Measurements from ENCODE around the gene CCDC107.

The CCDC107 gene

DNA sequence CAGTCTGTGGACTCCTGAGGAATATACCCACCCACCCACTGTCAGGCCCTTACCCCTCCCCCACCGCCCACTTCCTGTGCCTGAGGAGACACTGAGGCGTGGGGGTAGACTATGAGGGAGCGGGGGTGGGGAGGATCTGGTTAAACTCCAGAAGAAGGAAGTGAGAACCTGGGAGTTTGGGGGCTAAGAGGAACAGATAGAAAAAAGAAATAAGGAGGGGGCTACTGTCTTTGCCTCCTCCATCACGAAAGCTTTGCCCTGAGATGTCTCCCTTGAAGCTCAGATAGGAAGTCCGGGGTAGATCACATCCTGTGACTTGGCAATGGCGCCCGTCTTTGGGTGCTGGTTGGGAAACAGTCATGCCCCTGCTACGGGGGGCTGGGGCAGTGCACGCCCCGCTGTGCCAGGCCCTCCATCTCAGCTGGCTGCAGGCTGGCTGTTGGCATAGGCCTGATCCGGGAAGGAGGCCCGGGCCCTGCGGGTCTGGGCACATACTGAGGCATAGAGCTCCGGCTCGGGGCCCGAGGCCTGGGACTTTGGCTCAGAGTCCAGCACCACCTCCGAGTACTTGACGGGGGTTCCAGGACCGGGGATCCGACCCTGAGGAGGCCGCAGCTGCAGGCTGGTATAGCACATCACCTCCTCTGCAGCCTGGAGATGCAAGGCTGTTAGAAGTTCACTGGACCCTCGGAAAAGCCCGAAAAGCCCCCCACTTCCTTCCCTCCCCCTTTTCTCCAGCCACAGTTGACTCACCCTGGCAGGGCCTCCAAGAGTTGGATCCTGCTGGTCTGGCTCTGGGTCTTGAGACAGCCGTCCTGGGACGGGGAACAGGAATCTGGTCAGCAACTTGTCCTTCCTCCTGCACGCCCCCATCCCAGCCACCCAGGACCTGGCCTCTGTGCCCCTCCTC lies 8.4 kb upstream of the CCDC107 start:
- TF ChIP-seq, protein P1, sequence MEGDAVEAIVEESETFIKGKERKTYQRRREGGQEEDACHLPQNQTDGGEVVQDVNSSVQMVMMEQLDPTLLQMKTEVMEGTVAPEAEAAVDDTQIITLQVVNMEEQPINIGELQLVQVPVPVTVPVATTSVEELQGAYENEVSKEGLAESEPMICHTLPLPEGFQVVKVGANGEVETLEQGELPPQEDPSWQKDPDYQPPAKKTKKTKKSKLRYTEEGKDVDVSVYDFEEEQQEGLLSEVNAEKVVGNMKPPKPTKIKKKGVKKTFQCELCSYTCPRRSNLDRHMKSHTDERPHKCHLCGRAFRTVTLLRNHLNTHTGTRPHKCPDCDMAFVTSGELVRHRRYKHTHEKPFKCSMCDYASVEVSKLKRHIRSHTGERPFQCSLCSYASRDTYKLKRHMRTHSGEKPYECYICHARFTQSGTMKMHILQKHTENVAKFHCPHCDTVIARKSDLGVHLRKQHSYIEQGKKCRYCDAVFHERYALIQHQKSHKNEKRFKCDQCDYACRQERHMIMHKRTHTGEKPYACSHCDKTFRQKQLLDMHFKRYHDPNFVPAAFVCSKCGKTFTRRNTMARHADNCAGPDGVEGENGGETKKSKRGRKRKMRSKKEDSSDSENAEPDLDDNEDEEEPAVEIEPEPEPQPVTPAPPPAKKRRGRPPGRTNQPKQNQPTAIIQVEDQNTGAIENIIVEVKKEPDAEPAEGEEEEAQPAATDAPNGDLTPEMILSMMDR (IDR thresholded peaks at IDR 0.05) = no peak

DNA sequence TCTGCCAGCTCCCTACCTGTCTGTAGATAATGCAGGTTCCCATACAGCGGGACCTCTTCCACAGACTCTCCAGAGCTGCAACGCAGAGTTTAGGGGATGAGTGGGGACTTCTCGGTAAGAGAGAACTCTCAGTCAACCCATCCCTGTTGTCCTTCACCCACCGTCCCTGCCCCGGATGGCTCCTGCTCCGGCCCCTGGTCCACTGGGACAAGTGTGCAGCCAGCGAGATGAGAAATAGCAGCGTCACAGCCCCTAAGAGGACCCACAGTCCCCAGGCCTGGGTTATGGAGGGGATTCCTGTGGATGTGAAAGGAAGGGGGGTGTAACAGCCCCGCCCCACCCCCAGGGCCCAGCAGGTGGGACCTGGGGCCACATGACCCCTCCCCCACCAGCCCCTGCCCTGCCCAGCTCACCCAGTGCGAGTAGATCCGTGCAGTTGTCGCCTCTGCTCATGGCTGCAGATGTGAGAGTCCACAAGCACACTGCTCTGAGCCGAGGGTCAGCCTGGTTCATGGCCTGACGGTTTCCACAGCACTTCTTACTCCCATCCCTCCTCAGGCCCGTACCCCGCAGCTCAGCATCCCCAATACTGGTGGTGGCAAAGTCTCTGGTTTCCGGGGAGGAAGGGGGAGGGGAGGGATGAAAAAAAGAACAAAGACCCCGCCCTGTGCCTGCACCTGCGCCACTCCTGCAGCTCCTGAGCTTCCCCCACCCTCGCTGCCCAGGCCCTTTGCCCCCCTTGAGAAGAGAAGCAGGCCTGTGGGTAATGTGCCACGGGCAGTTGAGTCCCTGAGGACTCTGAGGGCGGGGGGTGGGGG lies 7.5 kb upstream of the CCDC107 start, which contains the start of gene SIT1:
Gene SIT1 (minus strand): TSS at position 591 of the 818 bp plus-strand sequence. CDS start 78 bp downstream, at position 513.
- TF ChIP-seq, protein P1 (IDR thresholded peaks at IDR 0.05) = no peak

DNA sequence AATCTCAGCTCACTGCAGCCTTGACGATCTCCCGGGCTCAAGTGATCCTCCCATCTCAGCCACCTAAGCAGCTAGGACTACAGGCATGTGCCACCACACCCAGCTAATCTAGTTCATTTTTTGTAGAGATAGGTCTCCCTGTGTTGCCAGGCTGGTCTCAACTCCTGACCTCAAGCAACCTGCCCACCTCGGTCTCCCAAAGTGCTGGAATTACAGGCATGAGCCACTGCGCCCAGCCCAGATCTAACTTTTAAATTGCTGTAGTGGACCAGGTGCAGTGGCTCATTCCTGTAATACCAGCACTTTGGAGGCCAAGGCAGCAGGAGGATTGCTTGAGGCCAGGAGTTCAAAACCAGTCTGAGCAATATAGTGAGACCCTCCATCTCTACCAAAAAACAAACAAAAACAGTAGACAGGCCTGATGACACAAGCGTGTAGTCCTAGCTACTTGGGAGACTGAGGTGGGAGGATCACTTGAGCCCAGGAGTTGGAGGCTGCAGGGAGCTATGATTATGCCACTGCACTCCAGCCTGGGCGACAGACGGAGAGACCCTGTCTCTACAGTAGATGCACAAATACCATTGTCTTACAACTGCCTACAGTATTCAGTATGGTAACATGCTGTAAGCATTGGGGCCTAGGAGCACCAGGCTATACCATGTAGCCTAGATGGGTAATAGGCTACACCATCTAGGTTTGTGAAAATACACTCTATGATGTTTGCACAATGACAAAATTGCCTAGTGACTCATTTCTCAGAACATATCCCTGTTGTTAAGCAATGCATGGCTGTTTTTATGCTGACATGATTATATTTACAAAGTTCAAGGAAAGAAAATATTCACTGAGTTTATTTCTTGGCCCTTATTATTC lies 5.9 kb upstream of the CCDC107 start:
- TF ChIP-seq, protein P1 (IDR thresholded peaks at IDR 0.05) = no peak

DNA sequence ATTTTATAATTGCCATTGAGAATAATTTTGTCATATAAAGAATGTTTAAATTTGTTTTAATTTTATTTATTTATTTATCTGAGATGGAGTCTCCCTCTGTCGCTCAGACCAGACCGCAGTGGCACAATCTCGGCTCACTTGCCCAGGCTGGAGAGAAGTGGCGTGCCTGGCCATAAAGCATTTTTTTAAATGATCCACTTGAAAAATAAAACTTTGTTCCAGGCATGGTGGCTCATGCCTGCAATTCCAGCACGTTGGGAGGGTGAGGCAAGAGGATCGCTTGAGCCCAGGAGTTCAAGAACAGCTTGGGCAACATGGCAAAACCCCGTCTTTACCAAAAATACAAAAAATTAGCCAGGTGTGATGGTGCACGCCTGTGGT lies 5.3 kb upstream of the CCDC107 start:
- TF ChIP-seq, protein P1 (IDR thresholded peaks at IDR 0.05) = no peak

DNA sequence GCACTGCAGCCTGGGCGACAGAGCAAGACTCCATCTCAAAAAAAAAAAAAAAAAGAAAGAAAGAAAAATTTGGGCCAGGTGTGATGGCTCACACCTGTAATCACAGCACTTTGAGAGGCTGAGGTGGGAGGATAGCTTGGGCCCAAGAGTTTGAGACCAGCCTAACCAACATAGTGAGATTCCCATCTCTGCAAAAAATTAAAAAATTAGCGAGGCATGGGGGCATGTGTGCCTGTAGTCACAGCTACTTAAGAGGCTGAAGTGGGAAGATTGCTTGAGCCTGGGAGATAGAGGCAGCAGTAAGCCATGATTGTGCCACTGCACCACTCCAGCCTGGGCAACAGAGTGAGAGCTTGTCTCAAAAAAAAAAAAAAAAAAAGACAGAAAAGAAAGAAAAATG lies 4.5 kb upstream of the CCDC107 start:
- TF ChIP-seq, protein P1 (IDR thresholded peaks at IDR 0.05) = no peak

DNA sequence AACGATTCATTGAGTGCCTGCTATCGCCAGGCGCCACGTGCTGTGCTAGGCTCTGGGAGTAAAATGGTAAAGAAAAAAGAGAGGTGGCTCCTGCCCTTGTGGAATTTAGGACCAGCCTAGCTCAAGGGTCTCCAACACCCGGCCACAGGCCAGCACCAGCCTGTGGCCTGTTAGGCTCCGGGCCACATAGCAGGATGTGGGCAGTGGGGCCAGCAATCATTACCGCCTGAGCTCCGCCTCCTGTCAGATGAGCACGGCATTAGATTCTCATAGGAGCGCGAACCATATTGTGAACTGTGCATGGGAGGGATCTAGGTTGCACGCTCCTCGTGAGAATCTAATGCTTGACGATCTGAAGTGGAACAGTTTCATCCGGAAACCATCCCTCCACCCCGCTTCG lies 1.7 kb upstream of the CCDC107 start:
- TF ChIP-seq, protein P1 (IDR thresholded peaks at IDR 0.05) = no peak

Measured in LNCAP (cell line).